Mesenteric fat pad (tissue), 1 donor: Measurements from ENCODE around the gene BAHCC1. TPM values are rescaled to one million over a fixed set of nuclear protein-coding genes. Genes with fewer than 3 reads are reported as not detected.

Experiments used
- DNase-seq: peaks from one replicate; pipeline ENCODE4 v3.0.0-alpha.2; 2020; ENCODE audit warnings: low spot score
- total RNA-seq: library from RNA; stranded (reverse); fragmentation: NEBNext Ultra II Directional; extraction: Animal tissue kit (Norgen Biotek cat#: 25700); gene quantifications from one replicate; pipeline ENCODE4 v1.2.1, GENCODE V29; 2021
- donor health status: DM: yes; HTN: yes; CAD: no.

Gene BAHCC1
- total RNA-seq, 1 donor from 2014 or later: 11.0 TPM

DNA sequence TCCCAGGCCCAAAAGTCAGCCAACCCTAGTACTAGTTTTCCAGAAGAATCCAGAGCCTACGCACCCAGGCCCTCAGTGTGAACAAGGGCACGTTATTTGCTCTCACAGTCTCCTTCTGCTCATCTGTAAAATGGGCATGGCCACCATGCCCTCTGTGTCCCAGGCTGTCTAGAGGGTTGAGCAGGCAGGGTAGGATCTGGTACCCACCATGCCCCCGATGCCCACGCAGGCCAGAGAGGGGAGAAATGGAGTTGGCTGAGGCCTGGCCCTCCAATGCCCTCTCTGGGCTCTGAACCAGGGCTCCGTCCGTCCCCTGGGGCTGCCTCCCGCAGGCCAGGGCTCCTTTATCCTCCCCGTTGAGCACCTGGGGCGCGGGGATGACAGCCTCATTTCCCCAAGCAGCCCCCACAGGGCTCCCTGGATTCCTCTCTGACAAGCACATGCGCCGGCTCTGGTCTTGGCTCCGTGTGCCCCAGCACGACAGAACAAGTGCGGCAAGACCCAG is 9.1 kb upstream of the BAHCC1 start:
- no peak for DNase-seq

DNA sequence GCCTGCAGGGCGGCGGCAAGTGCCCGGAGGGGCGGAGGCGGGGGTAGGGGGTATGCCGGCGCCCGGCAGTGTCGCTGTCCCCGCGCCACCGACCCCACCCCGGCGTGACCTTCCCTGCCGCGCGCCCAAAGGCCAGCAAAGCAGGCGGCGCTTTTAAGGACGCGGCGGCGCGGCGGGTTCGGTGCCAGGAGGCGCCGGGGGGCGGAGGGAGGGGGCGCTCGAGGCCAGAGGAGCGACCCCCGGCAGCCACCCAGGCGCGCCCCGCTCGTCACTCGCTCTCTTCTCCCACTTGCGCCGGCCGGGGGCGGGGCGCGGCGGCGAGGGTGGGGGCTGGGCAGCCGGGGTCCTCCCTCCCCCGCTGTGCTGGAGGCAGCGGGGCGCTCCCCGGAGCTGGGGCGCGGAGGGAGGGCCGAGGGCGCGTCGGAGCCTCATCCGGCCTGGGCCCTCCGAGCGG is 8.6 kb upstream of the BAHCC1 start:
- DNase-seq: no peak

DNA sequence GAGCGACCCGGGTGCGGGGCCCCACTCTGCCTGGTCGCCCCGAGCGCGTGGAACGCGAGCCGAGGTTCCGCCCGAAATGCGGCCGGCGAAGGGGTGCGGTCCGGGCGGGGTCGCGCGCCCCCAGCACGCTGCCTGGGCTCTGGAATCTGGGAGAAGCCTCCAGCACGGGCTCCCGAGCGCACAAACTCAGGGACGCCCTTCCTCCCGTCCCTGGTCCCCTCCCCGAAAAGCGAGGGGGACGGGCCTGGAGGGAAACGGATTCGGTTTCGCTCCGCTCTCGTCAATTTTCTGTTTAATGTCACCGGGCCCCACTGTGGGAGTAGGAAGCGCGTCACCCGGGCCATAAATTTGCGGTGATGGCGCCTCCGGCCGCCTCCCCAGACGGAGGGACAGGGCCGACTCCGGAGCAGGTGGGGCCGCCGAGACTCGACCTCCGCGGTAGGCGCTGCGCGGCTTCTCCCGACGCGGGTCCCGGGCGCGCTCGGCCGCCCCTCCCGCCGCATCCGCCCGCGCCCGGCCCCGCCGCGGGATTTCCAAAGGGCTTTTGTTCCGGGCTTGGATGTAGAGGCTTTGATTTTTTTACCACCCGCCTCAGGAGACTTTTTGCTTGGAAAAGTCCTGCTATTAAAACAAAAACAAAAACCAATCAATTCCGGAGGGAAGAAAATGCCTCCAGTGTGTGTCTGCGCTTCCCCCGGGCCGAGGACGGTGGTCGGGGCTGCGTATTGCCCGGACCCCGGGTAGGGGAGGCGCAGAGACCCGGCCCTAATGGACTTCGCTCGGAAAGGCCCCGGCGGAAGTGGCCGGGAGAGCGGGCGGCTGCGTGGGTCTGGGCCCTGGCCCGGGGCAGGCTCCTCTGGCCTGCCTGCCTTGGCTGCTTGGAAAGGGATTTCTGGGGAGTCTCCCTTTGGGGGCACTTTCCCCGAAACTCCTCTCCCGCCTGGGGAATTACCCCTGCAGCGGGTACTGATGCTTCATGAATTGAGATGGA is 7.9 kb upstream of the BAHCC1 start:
- no peak for DNase-seq

DNA sequence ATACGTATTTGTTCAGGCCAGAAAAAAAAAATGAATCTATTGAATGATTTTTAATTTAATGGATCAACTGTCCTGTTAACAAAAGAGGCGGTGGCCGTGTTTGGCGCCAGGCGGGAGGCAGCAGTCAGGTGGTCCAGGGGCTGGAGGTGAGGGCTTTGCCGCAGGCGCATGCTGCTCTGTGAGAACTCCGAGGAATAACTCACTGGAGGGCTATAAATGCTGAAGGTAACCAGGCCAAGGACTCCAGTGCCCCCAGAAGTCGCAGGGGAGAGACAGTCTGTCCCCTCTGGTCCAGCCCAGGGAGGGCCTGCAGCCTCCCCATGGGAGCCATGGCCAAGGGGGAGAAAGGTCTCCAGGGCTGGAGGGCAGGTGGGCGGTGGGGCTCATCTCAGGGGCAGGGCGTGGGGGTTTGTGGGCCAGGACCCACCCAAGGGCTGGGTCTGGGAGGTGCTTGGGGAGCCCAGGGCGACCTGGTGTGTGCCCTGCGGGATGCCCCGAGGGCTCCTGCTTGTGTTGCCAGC is 7.1 kb upstream of the BAHCC1 start:
- no peak for DNase-seq

DNA sequence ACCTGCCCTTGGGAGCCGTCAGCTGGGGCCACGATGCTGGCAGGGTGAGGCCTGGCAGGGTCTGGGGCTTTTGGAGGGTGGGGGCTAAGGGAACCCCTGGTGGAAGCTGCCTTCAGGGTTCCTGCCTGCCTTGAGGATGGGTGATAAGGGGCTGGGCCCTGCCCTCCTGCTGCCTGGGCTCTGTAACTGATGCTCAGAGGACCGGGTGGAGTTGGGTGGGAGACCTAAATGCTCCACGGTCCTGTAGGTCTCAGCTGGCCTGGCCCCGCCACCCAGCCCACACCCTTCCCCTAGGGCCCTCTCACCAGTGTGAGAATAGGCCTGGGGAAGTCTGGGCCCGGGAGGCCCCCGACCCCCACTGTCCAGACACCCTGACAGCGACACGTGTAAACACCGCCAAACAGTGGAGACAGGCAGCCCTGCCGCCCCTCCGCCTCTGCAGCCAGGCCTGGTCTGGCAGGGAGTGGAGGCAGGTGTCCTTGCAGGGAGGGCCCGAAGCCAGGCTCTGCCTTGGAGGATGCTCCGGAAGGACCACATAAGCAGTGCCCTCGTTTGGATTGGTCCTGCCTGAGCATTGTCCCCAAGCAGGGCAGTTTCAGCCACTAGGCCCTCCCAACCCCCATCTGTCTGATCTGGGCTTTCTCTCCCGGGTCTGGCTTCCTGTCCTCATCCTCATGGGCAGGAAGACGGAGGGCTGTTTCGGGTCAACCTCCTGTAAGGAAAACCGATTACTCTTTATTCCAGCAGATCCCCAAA is 6.5 kb upstream of the BAHCC1 start:
- DNase-seq: no peak

DNA sequence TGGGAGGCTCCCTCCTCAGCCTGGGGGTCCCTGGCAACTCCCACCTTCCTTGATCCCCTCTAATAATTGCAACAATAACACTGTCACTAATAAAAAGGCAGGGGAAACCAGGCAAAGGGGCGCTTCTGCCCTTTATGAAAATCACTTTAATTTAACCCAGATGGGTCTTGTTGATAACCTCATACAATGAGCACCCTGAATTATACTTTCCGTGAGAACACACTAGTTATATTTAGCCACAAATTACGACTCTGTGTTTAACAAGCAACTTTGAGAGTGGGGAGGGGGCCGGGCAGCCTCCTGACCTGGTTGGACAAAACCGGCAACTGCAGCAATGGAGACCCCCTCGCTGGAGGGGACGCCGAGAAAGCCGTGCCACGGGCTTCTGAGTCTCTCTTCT is 5.7 kb upstream of the BAHCC1 start:
- no peak for DNase-seq

DNA sequence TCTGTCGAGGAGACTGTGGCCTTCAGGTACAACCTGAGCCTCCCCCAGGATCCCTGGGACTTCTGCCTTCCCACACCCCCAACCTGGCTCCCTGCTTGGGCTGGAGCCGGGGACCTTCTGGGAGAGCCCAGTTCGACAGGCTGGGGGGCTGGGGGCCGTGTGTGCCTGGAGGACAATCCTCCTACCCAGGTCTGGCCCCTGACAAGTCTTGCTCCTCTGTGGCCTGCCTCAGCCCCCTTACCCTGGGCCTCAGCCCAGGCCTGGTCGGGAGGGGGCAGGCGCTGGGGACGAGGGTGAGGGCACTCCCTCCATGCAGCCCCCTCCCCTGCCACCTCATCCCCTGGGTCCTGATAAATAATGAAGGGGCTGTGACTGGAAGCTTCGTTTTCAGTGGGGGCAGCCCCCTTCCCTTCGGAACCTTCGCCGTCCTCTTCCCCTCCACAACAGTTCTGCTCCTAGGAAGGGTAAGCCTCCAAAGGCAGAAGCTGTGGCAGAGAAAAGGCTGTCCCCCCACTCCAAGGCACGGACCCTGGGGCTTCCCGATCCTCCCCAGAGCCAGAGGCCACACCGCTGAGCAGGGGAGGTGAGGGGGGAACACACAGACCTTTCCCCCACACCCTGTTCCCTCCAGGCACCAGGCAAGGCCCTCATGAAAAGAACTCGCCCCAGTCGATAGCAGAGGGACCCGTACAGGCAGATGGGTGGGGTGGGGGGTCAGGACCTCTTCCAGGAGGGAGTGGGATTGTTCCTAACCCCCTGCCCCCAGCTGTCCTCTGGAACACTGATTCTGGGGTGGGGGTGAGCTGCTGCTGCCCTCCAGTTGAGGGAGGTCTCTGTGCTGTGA is 5.0 kb upstream of the BAHCC1 start:
- DNase-seq: no peak

DNA sequence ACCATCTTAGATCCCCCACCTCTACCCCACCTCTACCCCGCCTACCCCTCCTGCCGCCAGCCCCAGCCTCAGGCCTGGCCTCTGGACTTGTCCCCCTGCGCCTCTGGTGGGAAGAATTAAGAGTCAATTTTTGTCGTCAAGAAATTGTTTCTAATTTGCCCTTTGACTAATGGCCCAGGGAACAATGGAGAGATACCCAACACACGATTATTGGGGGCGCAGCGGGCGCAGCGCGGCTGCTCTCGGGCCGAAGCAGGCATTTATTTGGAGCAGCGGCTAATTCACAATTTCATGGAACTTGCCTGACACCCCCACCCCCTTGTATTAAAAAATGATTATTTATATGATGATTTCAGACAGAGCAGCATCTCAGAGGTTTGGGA is 4.4 kb upstream of the BAHCC1 start:
- DNase-seq: no peak

DNA sequence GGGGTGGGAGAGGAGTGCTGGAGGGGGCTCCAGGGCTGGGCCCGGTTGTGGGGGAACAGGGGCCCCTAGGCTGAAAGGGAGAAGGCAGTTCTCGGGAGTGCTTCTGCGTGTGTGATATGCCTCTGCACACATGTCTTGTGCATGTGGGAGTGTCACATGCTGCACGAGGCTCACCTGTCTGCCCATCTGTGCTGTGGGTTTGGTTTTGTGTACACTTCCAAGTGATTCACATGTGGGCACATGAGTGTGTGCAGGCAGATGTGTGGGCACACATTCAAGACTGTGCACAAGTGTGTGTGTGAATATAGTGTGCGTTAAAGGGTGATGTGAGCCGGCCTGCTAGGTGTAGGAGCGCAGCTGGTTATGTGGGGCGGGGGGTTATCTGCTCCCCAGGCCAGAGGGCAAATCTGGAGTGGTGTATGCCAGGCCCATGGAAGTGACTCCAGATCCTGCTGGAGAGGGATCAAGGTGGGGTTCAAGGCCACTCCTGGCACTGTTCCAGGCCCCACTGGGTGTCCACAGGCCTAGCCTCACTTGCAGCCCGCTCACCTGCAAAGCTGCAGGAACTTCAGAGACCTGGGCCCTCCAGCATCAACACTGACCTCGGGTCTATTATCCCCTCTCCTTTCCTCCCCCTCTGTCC is 3.8 kb upstream of the BAHCC1 start:
- DNase-seq: no peak

DNA sequence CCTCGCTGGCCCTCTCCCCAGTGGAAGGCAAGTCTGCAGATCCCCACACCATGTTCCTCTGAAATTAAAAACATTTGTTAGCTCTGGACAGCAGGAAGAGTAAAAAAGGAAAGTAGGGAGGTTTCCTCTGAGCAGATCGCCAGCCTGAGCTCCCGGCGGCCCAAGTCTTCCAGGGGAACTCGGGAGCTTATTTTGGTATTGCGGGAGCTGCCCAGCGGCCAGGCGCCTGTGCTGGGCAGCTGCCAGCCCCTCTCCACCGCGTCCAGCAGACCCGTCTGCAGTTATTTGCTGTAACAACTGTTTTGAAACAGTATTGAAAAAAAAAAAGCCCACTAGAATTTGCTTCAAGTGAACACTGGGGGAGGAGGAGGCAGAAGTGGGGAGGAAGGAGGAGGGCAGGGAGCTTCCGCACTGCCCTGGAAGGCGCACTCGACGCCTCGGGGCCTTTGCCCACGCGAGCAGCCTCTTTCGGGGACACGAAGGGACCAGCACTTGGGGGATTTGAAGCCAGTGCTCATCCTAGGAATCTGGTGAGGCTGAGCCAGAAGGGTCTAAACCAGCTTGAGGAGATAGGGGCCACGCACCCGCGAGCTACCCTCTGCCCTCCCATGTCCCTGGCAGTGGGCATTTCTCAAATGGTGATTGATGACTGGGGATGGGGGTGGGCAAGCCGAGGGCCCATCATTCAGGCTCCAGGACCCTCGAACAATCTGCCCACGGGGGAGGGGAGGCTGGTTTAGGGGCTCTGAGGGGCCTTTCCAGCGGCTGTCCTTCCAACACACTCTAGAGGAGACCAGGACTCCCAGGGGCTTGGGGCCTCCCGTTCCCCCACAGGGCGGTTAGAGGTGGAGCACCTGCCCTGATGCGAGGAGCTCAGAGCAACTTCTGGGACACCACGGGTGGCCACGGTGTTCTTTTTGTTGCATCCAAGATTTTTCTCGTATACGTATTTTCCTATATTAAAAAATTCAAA is 3.0 kb upstream of the BAHCC1 start:
- no peak for DNase-seq

DNA sequence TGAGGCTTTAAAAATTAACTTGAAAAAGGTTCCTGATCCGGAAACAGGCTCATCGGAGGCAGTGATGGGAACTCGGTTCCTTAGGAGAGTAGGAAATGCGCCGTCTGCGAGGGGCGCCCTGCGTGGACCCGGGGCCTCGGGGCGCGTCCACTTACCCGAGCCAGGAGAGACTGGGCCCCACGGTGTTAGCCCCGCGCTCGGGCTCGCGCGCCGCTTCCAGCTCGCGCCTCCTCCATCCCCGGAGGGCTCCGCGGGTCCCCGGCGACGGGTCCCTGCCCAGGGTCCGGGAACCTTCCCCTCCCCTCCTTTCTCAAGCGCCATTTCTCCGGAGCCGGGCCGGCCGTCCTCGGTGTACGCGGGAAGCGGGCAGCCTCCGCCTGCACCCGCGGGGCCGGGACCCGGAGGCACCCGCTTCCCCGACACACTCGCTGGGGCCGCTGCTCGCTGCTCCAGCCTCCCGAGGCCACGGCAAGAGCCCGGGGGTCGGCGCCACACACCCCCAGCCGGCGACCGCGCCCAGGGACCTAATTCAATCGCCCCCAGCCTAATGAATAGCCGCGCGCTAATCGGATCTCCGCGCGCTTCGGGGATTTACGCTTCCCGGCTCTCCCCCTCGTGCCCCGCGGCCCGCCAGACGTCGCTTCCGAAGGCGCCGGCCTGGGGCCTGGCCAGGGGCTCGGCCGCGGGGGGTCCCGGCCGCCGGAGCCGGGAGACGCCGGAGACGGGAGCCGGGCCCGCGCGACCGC is 2.2 kb upstream of the BAHCC1 start:
- DNase-seq: no peak

DNA sequence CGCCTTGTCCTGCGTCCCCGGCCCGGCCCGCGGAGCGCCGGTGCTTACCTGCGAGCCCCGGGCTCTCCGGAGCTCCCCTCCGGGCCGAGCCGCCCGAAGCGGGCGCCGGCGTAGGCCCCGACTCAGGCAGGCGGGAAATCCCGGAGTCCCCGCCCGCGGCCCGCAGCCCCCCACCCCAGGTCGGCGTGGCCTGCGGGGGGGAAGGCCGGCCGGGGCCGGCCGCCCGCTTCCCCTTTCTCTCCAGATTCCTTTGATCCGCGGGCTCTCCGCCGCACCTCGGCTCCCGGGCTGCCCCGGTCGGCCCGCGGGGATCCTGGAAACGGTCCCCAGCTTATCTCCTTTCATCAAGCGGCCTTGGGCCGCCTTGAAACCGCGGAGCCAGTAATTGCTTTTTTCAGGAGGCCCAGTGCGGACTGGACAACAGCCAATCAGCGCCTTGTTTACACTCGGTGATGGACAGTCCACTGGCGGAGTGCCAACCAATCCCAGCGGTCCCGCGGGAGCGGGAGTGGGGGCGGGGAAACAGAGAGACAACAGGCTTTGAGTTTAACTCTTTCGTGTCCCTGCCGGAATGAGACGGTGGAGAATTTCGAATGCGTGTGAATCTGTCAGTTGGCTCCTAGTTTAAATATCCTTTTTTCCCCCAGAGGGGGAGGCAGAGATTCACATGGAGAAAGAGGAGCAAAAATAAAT is 1.4 kb upstream of the BAHCC1 start:
- DNase-seq: peak; percentile 100

DNA sequence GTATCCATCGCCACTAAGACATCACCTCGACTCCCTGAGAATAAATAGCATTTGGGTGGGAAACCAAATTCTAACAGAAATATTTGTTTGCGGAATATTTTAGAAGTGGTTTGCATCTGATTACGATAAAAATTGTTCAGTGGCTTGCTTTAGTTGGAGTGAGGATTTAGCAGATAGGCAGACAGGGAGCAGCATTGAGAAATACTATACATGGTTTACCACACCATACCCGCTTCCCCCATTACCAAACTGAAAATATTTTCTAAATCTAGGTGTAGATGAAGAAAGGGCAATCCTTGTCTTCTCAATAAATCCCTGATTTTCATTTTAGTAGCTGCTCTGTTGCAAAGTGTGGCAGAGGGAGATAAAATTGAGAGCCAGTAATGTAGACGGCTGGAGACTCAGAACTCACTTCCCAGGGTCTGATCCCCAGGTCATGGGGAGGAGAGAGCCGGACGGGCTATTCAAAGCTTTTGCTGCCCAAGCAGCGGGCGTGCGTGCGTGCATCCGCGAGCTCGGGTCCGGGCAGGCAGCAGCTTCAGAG is 808 bp upstream of the BAHCC1 start:
- DNase-seq: no peak

DNA sequence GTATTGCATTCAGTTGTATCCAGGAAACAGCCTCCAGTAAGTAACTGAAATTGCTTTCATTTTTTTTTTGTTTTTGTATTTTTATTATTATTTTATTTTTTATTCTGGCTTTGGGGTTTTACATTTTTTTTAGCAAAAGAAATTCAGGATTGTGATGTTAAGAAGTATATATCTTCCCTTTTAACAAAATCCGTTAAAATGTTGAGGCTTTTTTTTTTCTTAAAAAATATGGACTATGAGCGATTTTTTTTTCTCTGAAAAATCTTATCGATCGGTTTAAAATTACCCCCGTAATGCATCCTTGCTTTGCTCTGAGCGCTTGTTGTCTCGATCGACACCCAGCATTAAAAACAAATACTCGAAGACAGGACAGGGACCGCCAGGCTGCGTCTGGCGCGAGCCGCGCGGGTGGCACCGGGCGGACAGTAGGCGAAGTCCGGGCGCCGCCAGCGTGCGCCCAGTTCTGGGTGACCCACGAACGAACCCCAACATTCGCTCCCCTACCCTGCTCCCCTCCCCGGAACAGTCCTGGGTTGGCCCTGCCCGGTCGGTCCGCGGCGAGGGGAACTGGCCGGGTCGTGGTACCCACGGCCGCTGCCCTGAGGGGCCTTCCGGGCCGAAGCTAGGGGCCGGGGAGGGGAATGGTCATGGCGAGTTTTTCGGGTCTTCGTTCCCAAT is 482 bp downstream of the BAHCC1 start:
- no peak for DNase-seq

DNA sequence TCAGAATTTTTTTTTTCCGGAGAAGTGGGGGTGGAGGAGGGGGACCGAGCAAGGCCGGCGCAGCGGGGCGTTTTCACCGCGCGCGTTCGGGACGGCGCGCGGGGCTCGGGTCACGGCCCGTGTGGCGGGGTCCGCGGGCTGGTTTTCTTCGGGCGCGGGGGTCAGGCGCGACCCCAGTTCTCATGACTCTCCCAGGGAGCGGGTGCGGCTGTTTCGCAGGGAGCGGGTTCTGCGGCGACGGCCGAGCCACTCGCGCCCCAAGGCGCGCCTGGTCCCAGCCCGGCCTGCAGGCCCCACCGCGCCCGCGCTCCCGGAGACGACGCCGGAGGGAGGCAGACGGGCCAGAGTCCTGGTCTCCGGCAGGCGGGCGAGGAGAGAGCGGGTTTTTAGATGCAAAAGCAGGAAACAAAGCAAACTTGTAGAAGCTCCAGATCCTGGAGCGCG is 1.0 kb downstream of the BAHCC1 start:
- no peak for DNase-seq

DNA sequence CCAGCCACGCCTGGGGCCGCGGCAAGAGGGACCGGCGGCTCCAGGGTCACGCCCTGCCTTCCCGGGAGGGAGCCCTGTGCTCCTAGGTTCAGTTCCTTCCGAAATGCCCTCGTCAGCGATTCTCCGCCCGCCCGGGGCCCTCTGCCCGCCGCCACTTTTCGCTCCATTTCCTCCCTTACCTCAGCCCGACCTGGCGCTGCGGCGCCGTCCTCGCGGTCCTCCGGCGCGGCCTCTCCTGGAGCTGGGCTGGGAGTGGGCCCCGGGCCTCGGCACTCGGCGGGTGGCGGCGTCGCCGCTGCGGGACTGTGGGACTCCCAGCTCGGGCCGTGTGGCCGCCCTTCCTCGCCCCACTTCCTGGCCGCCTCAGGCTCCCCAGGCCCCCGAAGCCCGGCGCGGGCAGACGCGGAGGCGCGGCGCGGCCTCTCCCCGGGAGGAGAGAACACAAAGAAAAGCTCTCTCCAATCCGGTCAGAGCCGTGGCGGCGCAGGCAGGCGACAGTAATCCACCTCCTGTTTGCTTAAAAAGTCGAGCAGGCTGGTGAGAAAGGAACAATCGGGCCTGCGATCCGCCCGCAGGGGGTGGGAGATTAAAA is 1.6 kb downstream of the BAHCC1 start:
- no peak for DNase-seq
